HG02884 (cell line): ENCODE data around the gene MBD4.

Source experiments
- ATAC-seq: cut with Tn5 transposase; IDR thresholded peaks from one replicate; pipeline ENCODE4 v1.9.1; 2021; ENCODE audit warnings: mild to moderate bottlenecking, moderate library complexity; ENCODE audit not compliant: unreplicated experiment

MBD4 gene

GRCh38 chr3:129432671-129433070 lies 7.1 kb downstream of the MBD4 start:
- ATAC-seq: no peak

- no peak for ATAC-seq
These were observed 7.7 kb downstream of the MBD4 start for GRCh38 chr3:129432036-129432435.

- no peak for ATAC-seq
These were observed 10.1 kb downstream of the MBD4 start for GRCh38 chr3:129429602-129430001.

GRCh38 chr3:129429080-129429451 lies 10.7 kb downstream of the MBD4 start:
- no peak for ATAC-seq

- peak; percentile 93 for ATAC-seq
These were observed 11.2 kb downstream of the MBD4 start, which contains the start of gene EFCAB12 for GRCh38 chr3:129428376-129429079. EFCAB12 (minus strand) TSS chr3:129428636; CDS start chr3:129428488, 148 bp downstream.

GRCh38 chr3:129428007-129428375 lies 11.8 kb downstream of the MBD4 start:
- ATAC-seq: no peak

GRCh38 chr3:129425619-129426018 lies 14.1 kb downstream of the MBD4 start:
- no peak for ATAC-seq

- no peak for ATAC-seq
These were observed 14.5 kb downstream of the MBD4 start for GRCh38 chr3:129425213-129425612.

GRCh38 chr3:129424185-129424841 lies 15.4 kb downstream of the MBD4 start:
- no peak for ATAC-seq

GRCh38 chr3:129422897-129423296 lies 16.9 kb downstream of the MBD4 start:
- no peak for ATAC-seq

GRCh38 chr3:129421988-129422745 lies 17.6 kb downstream of the MBD4 start:
- ATAC-seq: no peak

- no peak for ATAC-seq
These were observed 18.4 kb downstream of the MBD4 start for GRCh38 chr3:129421236-129421883.

GRCh38 chr3:129419476-129419875 lies 20.3 kb downstream of the MBD4 start:
- no peak for ATAC-seq

- no peak for ATAC-seq
These were observed 21.4 kb downstream of the MBD4 start for GRCh38 chr3:129418041-129418973.

- ATAC-seq: no peak
These were observed 22.4 kb downstream of the MBD4 start for GRCh38 chr3:129417326-129417725.

GRCh38 chr3:129416415-129416814 lies 23.3 kb downstream of the MBD4 start:
- ATAC-seq: no peak

- no peak for ATAC-seq
These were observed 23.9 kb downstream of the MBD4 start for GRCh38 chr3:129415830-129416229.

GRCh38 chr3:129415378-129415777 lies 24.4 kb downstream of the MBD4 start:
- ATAC-seq: no peak

GRCh38 chr3:129413687-129414506 lies 25.9 kb downstream of the MBD4 start:
- ATAC-seq: peak; percentile 90
